H1 (cell line): ENCODE results near the gene COL26A1. TPM values are rescaled to one million over a fixed set of nuclear protein-coding genes. Genes with fewer than 3 reads are reported as not detected.

Source experiments
- CTCF ChIA-PET: fragments of 300-600 bp; sonication (Branson Sonifier 250); formaldehyde crosslinking; loops from one replicate; lab custom pipeline; 2021; ENCODE audit not compliant: partially characterized antibody; lab: Charles Lee
- POLR2A ChIA-PET: fragments of 300-600 bp; sonication (Branson Sonifier 250); formaldehyde crosslinking; loops from one replicate; lab custom pipeline; 2021; ENCODE audit warnings: inconsistent platforms; ENCODE audit not compliant: partially characterized antibody; lab: Charles Lee
- DNase-seq, 2 experiments: peaks; one replicate each; pipeline versions ENCODE4 v3.0.0 to v3.0.0-alpha.2; 2010 to 2022; ENCODE audit warnings: low spot score in 2 of 2, low read depth in 1 of 2, mixed read lengths in 1 of 2
- FAIRE-seq: peaks from 2 replicates; lab custom pipeline; 2011; peaks lifted over from hg19 to GRCh38; lab: Jason Lieb, UNC
- H2AFZ ChIP-seq: 2 replicates; pipeline ENCODE4 v1.8.1; 2012; ENCODE audit warnings: low read length, inconsistent platforms
- H2AK5ac ChIP-seq: 2 replicates; pipeline ENCODE4 v1.6.1; 2013; ENCODE audit warnings: low read depth, low read length
- H2BK120ac ChIP-seq: replicated peaks from 2 replicates; pipeline ENCODE3; 2013; ENCODE audit warnings: low read depth, low read length, inconsistent platforms
- H2BK12ac ChIP-seq: 2 replicates; pipeline ENCODE4 v1.6.1; 2013; ENCODE audit warnings: low read depth, low read length
- H2BK15ac ChIP-seq: 2 replicates; pipeline ENCODE4 v1.6.1; 2013; ENCODE audit warnings: low read length
- H2BK20ac ChIP-seq: 2 replicates; pipeline ENCODE4 v1.6.1; 2013; ENCODE audit warnings: low read length
- H2BK5ac ChIP-seq: 2 replicates; pipeline ENCODE4 v1.6.1; 2013; ENCODE audit warnings: low read depth, low read length
- H3K14ac ChIP-seq: 2 replicates; pipeline ENCODE4 v1.6.1; 2013; ENCODE audit warnings: inconsistent platforms; ENCODE audit not compliant: insufficient read length
- H3K18ac ChIP-seq: 2 replicates; pipeline ENCODE4 v1.6.1; 2013; ENCODE audit warnings: low read length; ENCODE audit errors: extremely low read depth
- H3K23ac ChIP-seq: 2 replicates; pipeline ENCODE4 v1.6.1; 2013; ENCODE audit warnings: inconsistent platforms; ENCODE audit not compliant: insufficient read length
- H3K23me2 ChIP-seq: 2 replicates; pipeline ENCODE4 v1.6.1; 2013; ENCODE audit warnings: low read depth, low read length
- H3K27ac ChIP-seq: 2 replicates; pipeline ENCODE4 v1.6.1; 2011; ENCODE audit warnings: low read depth, low read length, inconsistent platforms
- H3K27me3 ChIP-seq, 4 experiments: replicated peaks in 1 of 4; 1 replicate in 1 of 4; 2 replicates in 3 of 4; pipeline versions ENCODE4 v1.6.1 to v1.8.1; 2011 to 2013; ENCODE audit warnings: low read length in 3 of 4, mild to moderate bottlenecking in 3 of 4, inconsistent platforms in 2 of 4, mixed read lengths in 2 of 4, moderate library complexity in 1 of 4; ENCODE audit not compliant: control insufficient read depth in 3 of 4, insufficient read depth in 3 of 4; ENCODE audit errors: extremely low read depth in 1 of 4
- H3K36me3 ChIP-seq, 4 experiments: 2 replicates each; pipeline versions ENCODE4 v1.6.1 to v1.8.1; 2011 to 2013; ENCODE audit warnings: mild to moderate bottlenecking in 4 of 4, low read length in 3 of 4, moderate library complexity in 2 of 4, control low read depth in 1 of 4, inconsistent platforms in 1 of 4; ENCODE audit not compliant: insufficient read depth in 4 of 4, control insufficient read depth in 2 of 4
- H3K4ac ChIP-seq: replicated peaks from 2 replicates; pipeline ENCODE3; 2013; ENCODE audit warnings: low read length, low read depth, mixed read lengths, inconsistent platforms; ENCODE audit not compliant: insufficient read length
- H3K4me1 ChIP-seq, 4 experiments: replicated peaks in 1 of 4; 1 replicate in 1 of 4; 2 replicates in 3 of 4; pipeline versions ENCODE4 v1.6.1 to v1.8.1; 2011 to 2013; ENCODE audit warnings: low read length in 3 of 4, inconsistent platforms in 2 of 4, mixed read lengths in 1 of 4; ENCODE audit not compliant: insufficient read depth in 4 of 4, control insufficient read depth in 3 of 4
- H3K4me2 ChIP-seq, 2 experiments: 2 replicates each; pipeline versions ENCODE4 v1.6.1 to v1.8.1; 2011 to 2013; ENCODE audit warnings: low read depth in 2 of 2, low read length in 2 of 2, control low read depth in 1 of 2, inconsistent platforms in 1 of 2, mild to moderate bottlenecking in 1 of 2; ENCODE audit not compliant: insufficient read depth in 1 of 2
- H3K4me3 ChIP-seq, 4 experiments: fragments of 200-600, 300-600 bp in 1 of 4; sonication (generic), shearing (Covaris generic), sonication (Bioruptor Twin) in 1 of 4; 2 replicates each; pipeline versions ENCODE4 v1.5.1 to v1.8.1; 2011 to 2016; ENCODE audit warnings: low read length in 4 of 4, low read depth in 3 of 4, control low read depth in 2 of 4, inconsistent platforms in 2 of 4, mild to moderate bottlenecking in 2 of 4, mixed read lengths in 1 of 4, moderate library complexity in 1 of 4; ENCODE audit not compliant: insufficient read depth in 2 of 4; ENCODE audit errors: extremely low read depth in 1 of 4
- H3K56ac ChIP-seq: replicated peaks from 2 replicates; pipeline ENCODE3; 2013; ENCODE audit warnings: low read depth, mild to moderate bottlenecking, mixed read lengths, low read length, inconsistent platforms; ENCODE audit not compliant: insufficient read length
- H3K79me1 ChIP-seq: 2 replicates; pipeline ENCODE4 v1.6.1; 2013; ENCODE audit warnings: low read depth, low read length, control low read depth
- H3K79me2 ChIP-seq, 2 experiments: 2 replicates each; pipeline versions ENCODE4 v1.6.1 to v1.8.1; 2012 to 2013; ENCODE audit warnings: low read length in 2 of 2, mild to moderate bottlenecking in 2 of 2, inconsistent platforms in 1 of 2; ENCODE audit not compliant: insufficient read depth in 2 of 2, control insufficient read depth in 1 of 2
- H3K9ac ChIP-seq, 4 experiments: replicated peaks in 1 of 4; 1 replicate in 1 of 4; 2 replicates in 3 of 4; pipeline versions ENCODE4 v1.6.1 to v1.8.1; 2011 to 2013; ENCODE audit warnings: low read depth in 3 of 4, low read length in 3 of 4, control low read depth in 2 of 4, mild to moderate bottlenecking in 2 of 4, moderate library complexity in 2 of 4, inconsistent platforms in 1 of 4; ENCODE audit errors: extremely low read depth in 1 of 4
- H3K9me3 ChIP-seq, 2 experiments: 2 replicates each; pipeline versions ENCODE4 v1.6.1 to v1.8.1; 2012 to 2013; ENCODE audit warnings: mild to moderate bottlenecking in 2 of 2, moderate library complexity in 2 of 2, control low read depth in 1 of 2, inconsistent platforms in 1 of 2, low read depth in 1 of 2, low read length in 1 of 2, mixed read lengths in 1 of 2; ENCODE audit not compliant: insufficient read depth in 2 of 2
- H4K20me1 ChIP-seq, 2 experiments: replicated peaks in 1 of 2; 2 replicates each; pipeline versions ENCODE3 to v1.8.1; 2011 to 2013; ENCODE audit warnings: inconsistent platforms in 2 of 2, low read length in 2 of 2, mild to moderate bottlenecking in 1 of 2; ENCODE audit not compliant: insufficient read depth in 2 of 2, control insufficient read depth in 1 of 2
- H4K5ac ChIP-seq: 2 replicates; pipeline ENCODE4 v1.6.1; 2013; ENCODE audit warnings: low read length, low read depth, mixed read lengths, inconsistent platforms; ENCODE audit not compliant: insufficient read length
- H4K8ac ChIP-seq: 2 replicates; pipeline ENCODE4 v1.8.0; 2013; ENCODE audit warnings: mild to moderate bottlenecking, moderate library complexity, low read length, inconsistent platforms; ENCODE audit not compliant: insufficient read depth; ENCODE audit errors: extremely low read depth
- H4K91ac ChIP-seq: replicated peaks from 2 replicates; pipeline ENCODE3; 2013; ENCODE audit warnings: low read length, mixed read lengths, inconsistent platforms; ENCODE audit not compliant: insufficient read length
- BRCA1 ChIP-seq: IDR thresholded peaks from 2 replicates; pipeline ENCODE4 v1.6.1; 2012; ENCODE audit warnings: low read depth, low read length, improper control_type of control experiment
- CBX5 ChIP-seq: fragments of 300-800, 300-1000 bp; sonication (generic); IDR thresholded peaks from 2 replicates; pipeline ENCODE4 v1.7.1; 2016; ENCODE audit warnings: antibody characterized with exemption, low read length, low read depth
- CHD1 ChIP-seq: IDR thresholded peaks from 2 replicates; pipeline ENCODE4 v1.6.1; 2012; ENCODE audit warnings: low read depth, low read length, improper control_type of control experiment
- FOSL1 ChIP-seq: IDR thresholded peaks from 2 replicates; pipeline ENCODE4 v1.6.1; 2011; ENCODE audit warnings: mild to moderate bottlenecking, low read depth, low read length, moderate library complexity; ENCODE audit not compliant: insufficient read depth
- HDAC2 ChIP-seq, 2 experiments: fragments of 300-600 bp in 1 of 2; sonication (generic) in 1 of 2; IDR thresholded peaks; 2 replicates each; pipeline ENCODE4 v1.6.1; 2011 to 2012; ENCODE audit warnings: low read depth in 2 of 2, low read length in 2 of 2, mild to moderate bottlenecking in 2 of 2, moderate library complexity in 2 of 2, borderline replicate concordance in 1 of 2, inconsistent platforms in 1 of 2
- NRF1 ChIP-seq: IDR thresholded peaks from 2 replicates; pipeline ENCODE4 v1.6.1; 2011; ENCODE audit warnings: mild to moderate bottlenecking, low read depth, low read length, improper control_type of control experiment
- RXRA ChIP-seq: IDR thresholded peaks from 2 replicates; pipeline ENCODE4 v1.6.1; 2011; ENCODE audit warnings: low read depth, mild to moderate bottlenecking, low read length, moderate library complexity; ENCODE audit not compliant: insufficient read depth
- TAF1 ChIP-seq: IDR thresholded peaks from 2 replicates; pipeline ENCODE4 v1.6.1; 2011; ENCODE audit warnings: mild to moderate bottlenecking, low read depth, low read length
- ZNF274 ChIP-seq: IDR thresholded peaks from 2 replicates; pipeline ENCODE4 v1.7.0; 2012; ENCODE audit warnings: low read length, borderline replicate concordance; ENCODE audit errors: extremely low read depth
- WGBS, 2 experiments: shearing (Covaris generic) in 1 of 2; methylation state at CpG; one replicate each; pipeline versions ENCODE4 v1.1.6 to v1.1.7; 2013 to 2015; ENCODE audit warnings: low lambda C conversion rate in 2 of 2, mixed read lengths in 2 of 2, inconsistent platforms in 1 of 2, low coverage in 1 of 2, missing lambda C conversion rate in 1 of 2; ENCODE audit not compliant: insufficient replicate concordance in 2 of 2, insufficient coverage in 1 of 2, insufficient read length in 1 of 2; ENCODE audit errors: extremely low coverage in 1 of 2, missing lambda C conversion rate in 1 of 2; 5-methylcytosine and 5-hydroxymethylcytosine counted together
- polyA plus RNA-seq, 7 experiments: library from polyadenylated mRNA; depleted of rRNA in 3 of 7; stranded (reverse) in 5 of 7; unstranded in 2 of 7; fragments of >200 nt in 5 of 7; fragments of 200-250 nt in 2 of 7; gene quantifications; 1 replicate in 5 of 7; 2 replicates in 1 of 7; 4 replicates in 1 of 7; pipeline versions ENCODE4 v1.2.1 to v1.2.3, GENCODE V29; 2011 to 2013; ENCODE audit warnings: missing spikeins in 2 of 7, mixed read lengths in 2 of 7
- total RNA-seq: library from RNA; stranded (reverse); fragmentation: NEBNext Ultra II Directional; extraction: Animal tissue kit (Norgen Biotek cat#: 25700); gene quantifications from 2 replicates; pipeline ENCODE4 v1.2.1, GENCODE V29; 2021
- TF ChIP-seq, protein P1 (sequence below): IDR thresholded peaks from 2 replicates; pipeline ENCODE4 v1.6.1; 2011; ENCODE audit warnings: low read length, improper control_type of control experiment

COL26A1 gene
- total and polyA plus RNA-seq, 2 of the 8 experiments (the other 6 are each of a cell fraction or from before 2014, with no cell fraction given), result 51.1 to 68.8 TPM

DNA sequence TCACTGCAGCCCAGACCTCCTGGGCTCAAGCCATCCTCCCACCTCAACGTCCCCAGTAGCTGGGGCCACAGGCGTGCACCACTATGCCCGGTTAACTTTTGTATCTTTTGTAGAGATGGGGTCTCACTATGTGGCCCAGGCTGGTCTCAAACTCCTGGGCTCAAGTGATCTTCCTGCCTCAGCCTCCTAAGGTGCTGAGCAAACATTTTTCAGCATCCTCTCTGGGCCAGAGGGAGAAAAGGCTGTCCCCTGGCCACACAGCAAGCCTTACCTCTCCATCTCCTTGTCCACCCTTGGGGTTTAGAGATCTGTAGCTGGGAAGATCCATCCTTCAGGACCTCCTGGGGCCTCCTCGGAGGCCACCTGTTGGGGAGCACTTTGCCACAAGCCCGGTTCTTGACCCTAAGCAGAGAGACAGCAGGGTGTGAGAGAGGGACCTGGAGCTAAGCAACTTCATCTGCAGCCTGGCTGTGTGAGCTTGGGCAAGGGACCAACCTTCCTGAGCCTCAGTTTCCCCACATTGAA lies 180.6 kb downstream of the COL26A1 start:
- H3K14ac ChIP-seq, result no peak overlapping the region
- no peak overlapping the region for H2AFZ ChIP-seq
- 88% methylated on average over 5 of the region's 5 CpGs; no CpG with 5 or more reads in 1 of the 2 experiments for WGBS, 2 experiments
- no peaks in the 10 kb centered on the region for H3K9me3 ChIP-seq
- no peak for FAIRE-seq
- H4K5ac ChIP-seq, result no peak overlapping the region
- H3K36me3 ChIP-seq, result peaks cover 0 to 12% (median 3%) of the 10 kb centered on the region in 4 experiments; a peak in 4 of 8 replicates
- no peak overlapping the region for H3K18ac ChIP-seq
- H3K56ac ChIP-seq, result no peak overlapping the region
- no peak overlapping the region for H2BK15ac ChIP-seq
- H2BK12ac ChIP-seq, result no peak overlapping the region
- POLR2A ChIA-PET, result interaction anchor here (1.4 kb wide), 1 partner anchor 15 kb away, joined by 5 read pairs; no protein-coding TSS in a partner anchor
- H3K27me3 ChIP-seq, result no peaks in the 10 kb centered on the region
- H3K4me2 ChIP-seq, result no peak overlapping the region
- no peaks in the 10 kb centered on the region for H3K79me2 ChIP-seq
- no peak overlapping the region; the same call in 1 of the 2 replicates for H2BK5ac ChIP-seq
- no peak overlapping the region for H4K91ac ChIP-seq
- CTCF ChIA-PET, result interaction anchor here (0.5 to 2.6 kb wide), 51 partner anchors 8 to 924 kb away, joined by 3 to 26 read pairs (median 4); no protein-coding TSS in a partner anchor
- no peak overlapping the region for H2AK5ac ChIP-seq
- H2BK20ac ChIP-seq, result no peak overlapping the region
- no peaks in the 10 kb centered on the region for H3K23me2 ChIP-seq
- H2BK120ac ChIP-seq, result no peak overlapping the region
- H3K79me1 ChIP-seq, result no peaks in the 10 kb centered on the region
- no peak overlapping the region for H3K23ac ChIP-seq
- no peak overlapping the region for H3K4me3 ChIP-seq
- no peak overlapping the region for H4K8ac ChIP-seq
- H3K4ac ChIP-seq, result no peak overlapping the region
- DNase-seq, result no peak
- H3K9ac ChIP-seq, result no peak overlapping the region
- H3K27ac ChIP-seq, result no peak overlapping the region
- peaks cover 0 to 4% of the 10 kb centered on the region in 2 experiments for H4K20me1 ChIP-seq
- peaks cover 0 to 2% (median under 1%) of the 10 kb centered on the region in 4 experiments; a peak in 2 of 7 replicates for H3K4me1 ChIP-seq
- TF ChIP-seq NRF1, result no peak
- no peak for TF ChIP-seq CBX5
- TF ChIP-seq FOSL1, result no peak
- no peak for TF ChIP-seq BRCA1
- TF ChIP-seq ZNF274, result no peak
- no peak for TF ChIP-seq CHD1
- no peak for TF ChIP-seq RXRA
- TF ChIP-seq TAF1, result no peak
- TF ChIP-seq, protein P1, sequence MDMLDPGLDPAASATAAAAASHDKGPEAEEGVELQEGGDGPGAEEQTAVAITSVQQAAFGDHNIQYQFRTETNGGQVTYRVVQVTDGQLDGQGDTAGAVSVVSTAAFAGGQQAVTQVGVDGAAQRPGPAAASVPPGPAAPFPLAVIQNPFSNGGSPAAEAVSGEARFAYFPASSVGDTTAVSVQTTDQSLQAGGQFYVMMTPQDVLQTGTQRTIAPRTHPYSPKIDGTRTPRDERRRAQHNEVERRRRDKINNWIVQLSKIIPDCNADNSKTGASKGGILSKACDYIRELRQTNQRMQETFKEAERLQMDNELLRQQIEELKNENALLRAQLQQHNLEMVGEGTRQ, result no peak
- no peak for TF ChIP-seq HDAC2 (IDR thresholded peaks at IDR 0.05; ENCODE audit: borderline replicate concordance in 1 of 2, low read depth in 2 of 2, low read length in 2 of 2)
